Peyer's patch (tissue), 4 donors: Measurements from ENCODE around the gene NAV3.

Experiments
- POLR2A ChIP-seq, 2 donors: fragments of 450-650 bp; IDR thresholded peaks; one replicate each; pipeline ENCODE4 v1.5.1; 2017; ENCODE audit warnings: antibody characterized with exemption in 2 of 2, mild to moderate bottlenecking in 2 of 2, moderate library complexity in 2 of 2
- TF ChIP-seq, protein P1 (sequence below), 6 experiments: fragments of 450-650 bp in 4 of 6; fragments of 200-600 bp in 2 of 6; sonication (generic) in 1 of 6; IDR thresholded peaks; one replicate each; pipeline ENCODE4 v1.5.1; 2017 to 2019; ENCODE audit warnings: antibody characterized with exemption in 6 of 6, mild to moderate bottlenecking in 3 of 6, moderate library complexity in 1 of 6

DNA sequence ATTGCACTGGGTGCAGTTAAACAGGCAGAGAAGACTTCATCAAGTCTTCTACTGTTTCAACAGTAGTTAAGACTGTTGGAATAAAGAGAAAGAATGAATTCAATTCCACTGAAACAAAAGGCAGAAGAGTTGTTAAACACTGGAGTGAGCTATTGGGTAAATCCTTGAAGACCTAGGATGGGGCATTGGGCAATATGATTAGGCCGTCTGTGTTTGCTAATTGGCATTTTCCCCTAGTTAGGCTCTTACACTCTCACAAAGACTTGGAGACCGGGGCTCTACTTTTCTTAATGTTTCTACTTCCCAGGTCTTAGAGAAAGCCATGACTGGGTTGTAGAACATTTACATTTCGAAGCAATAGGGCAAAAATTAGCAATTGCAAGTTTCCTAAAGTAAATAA is 402.1 kb downstream of the NAV3 start:
- TF ChIP-seq, protein P1, sequence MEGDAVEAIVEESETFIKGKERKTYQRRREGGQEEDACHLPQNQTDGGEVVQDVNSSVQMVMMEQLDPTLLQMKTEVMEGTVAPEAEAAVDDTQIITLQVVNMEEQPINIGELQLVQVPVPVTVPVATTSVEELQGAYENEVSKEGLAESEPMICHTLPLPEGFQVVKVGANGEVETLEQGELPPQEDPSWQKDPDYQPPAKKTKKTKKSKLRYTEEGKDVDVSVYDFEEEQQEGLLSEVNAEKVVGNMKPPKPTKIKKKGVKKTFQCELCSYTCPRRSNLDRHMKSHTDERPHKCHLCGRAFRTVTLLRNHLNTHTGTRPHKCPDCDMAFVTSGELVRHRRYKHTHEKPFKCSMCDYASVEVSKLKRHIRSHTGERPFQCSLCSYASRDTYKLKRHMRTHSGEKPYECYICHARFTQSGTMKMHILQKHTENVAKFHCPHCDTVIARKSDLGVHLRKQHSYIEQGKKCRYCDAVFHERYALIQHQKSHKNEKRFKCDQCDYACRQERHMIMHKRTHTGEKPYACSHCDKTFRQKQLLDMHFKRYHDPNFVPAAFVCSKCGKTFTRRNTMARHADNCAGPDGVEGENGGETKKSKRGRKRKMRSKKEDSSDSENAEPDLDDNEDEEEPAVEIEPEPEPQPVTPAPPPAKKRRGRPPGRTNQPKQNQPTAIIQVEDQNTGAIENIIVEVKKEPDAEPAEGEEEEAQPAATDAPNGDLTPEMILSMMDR (IDR thresholded peaks at IDR 0.05) = no peak
- no peak for TF ChIP-seq POLR2A (IDR thresholded peaks at IDR 0.05)
